Naive B cell (primary cell): ENCODE data around the gene TSPAN5. TPM values are rescaled to one million over a fixed set of nuclear protein-coding genes. Genes with fewer than 3 reads are reported as not detected.
"Not testable (repeated sequence)": the region's sequence is repeated elsewhere in the genome, so short reads cannot be mapped to it uniquely, and the experiment has no call there.

Source experiments
- ATAC-seq, 2 donors: fragments of 150-1000 bp; cut with Tn5 transposase; 2 replicates each; pipeline ENCODE4 v1.10.0; 2021; ENCODE audit warnings: low read depth in 2 of 2, mild to moderate bottlenecking in 2 of 2, moderate library complexity in 2 of 2
- DNase-seq: peaks from one replicate; pipeline ENCODE4 v3.0.0; 2022
- H3K27ac Mint-ChIP-seq, 6 donors: one replicate each; pipeline ENCODE4 v1.8.0; 2020 to 2022; ENCODE audit warnings: mild to moderate bottlenecking in 6 of 6, mixed read lengths in 6 of 6, moderate library complexity in 5 of 6, inconsistent platforms in 2 of 6
- H3K27me3 Mint-ChIP-seq, 3 donors: one replicate each; pipeline ENCODE4 v1.8.0; 2021 to 2022; ENCODE audit warnings: mixed read lengths in 3 of 3, mild to moderate bottlenecking in 1 of 3
- H3K36me3 Mint-ChIP-seq, 2 donors: one replicate each; pipeline ENCODE4 v1.8.0; 2020 to 2022; ENCODE audit warnings: mixed read lengths in 2 of 2, inconsistent platforms in 1 of 2, mild to moderate bottlenecking in 1 of 2
- H3K4me1 Mint-ChIP-seq, 3 donors: one replicate each; pipeline ENCODE4 v1.8.0; 2020 to 2022; ENCODE audit warnings: mixed read lengths in 3 of 3, inconsistent platforms in 1 of 3, mild to moderate bottlenecking in 1 of 3, moderate library complexity in 1 of 3
- H3K4me3 Mint-ChIP-seq, 8 donors: one replicate each; pipeline ENCODE4 v1.8.0; 2020 to 2022; ENCODE audit warnings: mild to moderate bottlenecking in 8 of 8, mixed read lengths in 8 of 8, moderate library complexity in 8 of 8, inconsistent platforms in 2 of 8
- H3K9me3 Mint-ChIP-seq, 7 donors: one replicate each; pipeline ENCODE4 v1.8.0; 2020 to 2022; ENCODE audit warnings: mixed read lengths in 7 of 7, mild to moderate bottlenecking in 5 of 7, inconsistent platforms in 2 of 7, moderate library complexity in 1 of 7
- polyA plus RNA-seq, 6 donors: library from polyadenylated mRNA; unstranded; fragments of 300-500 nt; fragmentation: Illumina TruSeq; gene quantifications; one replicate each; pipeline ENCODE4 v1.2.3, GENCODE V29; 2021; ENCODE audit warnings: low read depth in 6 of 6

The TSPAN5 gene
- polyA plus RNA-seq, 6 donors from 2014 or later, result 3.9 to 10.2 (median 8.8) TPM

DNA sequence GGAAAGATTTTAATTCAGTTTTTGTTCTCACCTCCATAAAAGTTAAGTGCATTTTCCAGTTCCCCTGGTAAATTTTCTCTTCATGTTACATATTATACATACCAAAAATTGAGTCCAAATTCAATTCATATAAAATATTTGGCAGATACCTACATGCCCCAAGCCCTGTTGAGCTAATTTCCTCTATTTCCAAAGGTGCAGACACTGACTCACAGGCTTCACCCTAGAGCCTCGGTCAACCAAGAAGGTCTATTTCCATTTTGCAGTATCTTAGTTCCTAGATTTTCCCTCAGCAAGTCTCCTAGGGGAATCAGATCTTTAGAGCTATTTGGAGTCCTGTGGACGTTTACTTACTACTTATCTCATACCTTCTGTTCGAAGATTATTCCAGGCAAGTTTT lies 174.4 kb downstream of the TSPAN5 start:
- H3K27ac Mint-ChIP-seq, result peak overlapping the region in 3 of 6 donors; percentile 11 to 72 (median 12)
- H3K9me3 Mint-ChIP-seq, result no peaks in the 10 kb centered on the region
- H3K4me3 Mint-ChIP-seq, result no peak overlapping the region
- H3K4me1 Mint-ChIP-seq, result peaks cover 12 to 14% (median 14%) of the 10 kb centered on the region in 3 donors
- H3K36me3 Mint-ChIP-seq, result peaks cover 0 to 7% of the 10 kb centered on the region in 2 donors
- no peak for DNase-seq
- ATAC-seq, result no peak
- H3K27me3 Mint-ChIP-seq, result no peaks in the 10 kb centered on the region

DNA sequence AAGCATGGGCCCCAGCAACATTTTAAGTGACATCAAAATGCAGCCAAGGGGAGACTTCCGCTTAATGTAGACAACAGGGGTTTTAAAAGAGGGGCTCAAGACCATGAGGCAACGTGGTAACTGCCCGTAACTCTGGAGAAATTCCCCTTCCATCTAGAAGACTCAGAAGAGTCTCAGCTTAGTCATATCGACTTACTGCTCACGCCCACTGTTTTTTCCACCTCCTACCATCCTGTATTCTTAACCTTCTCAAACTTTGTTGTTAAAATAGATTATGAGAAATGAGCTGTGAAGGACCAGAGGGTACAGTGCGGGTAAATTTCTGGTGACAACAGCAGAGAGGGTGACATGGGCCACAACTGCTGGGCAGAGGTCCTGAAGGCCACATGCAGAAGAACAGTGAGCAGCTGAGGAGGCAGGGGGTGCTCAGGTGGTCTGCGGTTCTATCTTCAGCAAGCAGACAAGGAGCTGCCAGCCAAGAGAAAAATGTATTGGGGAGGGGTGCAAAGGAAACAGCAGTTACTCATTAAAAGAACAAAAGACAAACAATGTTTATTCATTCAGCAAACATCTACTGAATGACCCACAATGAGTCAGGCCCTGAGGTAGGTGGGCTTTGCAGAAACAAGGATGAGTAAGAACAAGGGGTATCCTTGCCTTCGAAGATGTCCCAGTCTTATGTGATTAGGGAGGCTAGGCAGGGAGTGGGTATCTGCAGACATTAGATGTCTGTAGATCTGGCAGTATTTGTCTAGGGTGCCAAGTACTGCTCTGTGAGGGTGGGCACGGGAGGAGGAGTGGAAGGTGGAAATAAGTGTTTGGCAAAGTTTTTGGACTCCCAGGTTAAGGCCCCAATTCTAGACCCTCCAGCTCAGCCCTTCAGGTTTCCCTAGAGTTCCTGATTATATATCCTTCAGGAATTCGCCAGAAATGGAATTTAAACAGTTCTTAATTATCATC lies 175.3 kb downstream of the TSPAN5 start:
- Mint-ChIP-seq H3K27ac (peak overlapping the region in 5 of 6 donors; percentile 11 to 92 (median 55)), H3K4me3 (no peak overlapping the region), H3K9me3 (no peaks in the 10 kb centered on the region), H3K4me1 (peaks cover 12 to 14% (median 14%) of the 10 kb centered on the region in 3 donors), H3K36me3 (peaks cover 0 to 7% of the 10 kb centered on the region in 2 donors), H3K27me3 (no peaks in the 10 kb centered on the region)
- no peak for DNase-seq
- ATAC-seq, result no peak

DNA sequence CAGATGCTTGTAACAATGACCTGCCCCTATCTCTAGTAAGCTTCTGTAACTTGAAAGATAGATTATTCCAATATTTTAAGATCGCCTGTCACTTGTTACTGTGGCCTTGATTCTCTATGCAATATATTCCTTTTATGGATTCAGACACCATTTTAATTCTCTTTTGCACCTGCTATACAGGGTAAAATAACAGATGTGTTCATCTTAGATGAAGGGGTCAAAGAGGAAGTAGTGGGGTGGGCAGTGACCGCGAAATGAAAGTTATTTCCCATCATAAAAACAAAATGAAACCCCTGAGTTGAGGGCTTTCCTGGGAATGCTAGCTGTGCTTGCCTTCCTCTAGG lies 175.9 kb downstream of the TSPAN5 start:
- ATAC-seq (no peak), DNase-seq (no peak)
- Mint-ChIP-seq H3K27me3 (no peaks in the 10 kb centered on the region), H3K4me1 (peaks cover 12 to 14% (median 14%) of the 10 kb centered on the region in 3 donors), H3K36me3 (peaks cover 0 to 7% of the 10 kb centered on the region in 2 donors), H3K9me3 (no peaks in the 10 kb centered on the region), H3K27ac (peak overlapping the region in 3 of 6 donors; percentile 1 to 55 (median 2)), H3K4me3 (no peak overlapping the region)

DNA sequence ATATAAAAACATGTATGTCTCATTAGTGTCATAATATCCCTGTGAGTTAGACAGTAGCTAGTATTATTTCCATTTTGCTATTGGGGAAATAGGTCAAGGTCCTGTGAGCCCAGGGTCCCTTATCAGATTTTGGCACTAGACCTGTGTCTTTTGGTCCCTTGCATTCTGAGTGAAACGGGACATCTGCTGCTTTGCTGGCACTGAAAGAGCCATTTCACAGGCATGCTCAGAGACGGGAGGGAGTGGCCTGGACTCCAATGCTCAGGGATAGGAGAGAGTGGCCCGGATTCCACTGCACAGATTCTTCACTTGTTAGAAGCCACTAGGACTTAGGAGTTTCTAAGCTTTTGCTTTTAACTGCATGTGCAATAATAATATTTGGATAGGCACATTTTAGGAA lies 177.2 kb downstream of the TSPAN5 start:
- ATAC-seq, result no peak
- Mint-ChIP-seq H3K27me3 (no peaks in the 10 kb centered on the region), H3K9me3 (no peaks in the 10 kb centered on the region), H3K4me3 (peak overlapping the region in 1 of 8 donors; percentile 6), H3K36me3 (peaks cover 0 to 7% of the 10 kb centered on the region in 2 donors), H3K4me1 (peaks cover 11 to 14% (median 12%) of the 10 kb centered on the region in 3 donors), H3K27ac (no peak overlapping the region)
- no peak for DNase-seq

DNA sequence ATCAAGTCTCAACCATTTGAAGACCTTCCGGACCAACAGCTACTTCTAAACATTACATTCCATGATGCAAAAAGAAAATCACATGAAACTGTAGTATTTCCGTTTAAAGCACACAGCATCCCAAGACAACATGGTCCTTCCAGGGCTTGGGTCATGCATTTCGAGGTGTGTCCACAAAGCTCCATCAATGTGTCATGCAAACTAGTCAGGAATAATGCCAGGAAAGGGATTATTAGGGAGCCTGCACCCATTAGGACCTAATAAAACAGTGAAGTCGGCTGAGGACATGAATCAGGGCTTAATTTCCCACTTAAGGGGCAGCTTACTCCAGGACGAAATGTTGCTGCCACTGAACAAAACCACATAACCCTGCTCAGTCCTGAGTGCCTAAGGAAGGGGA lies 177.9 kb downstream of the TSPAN5 start:
- DNase-seq (no peak), ATAC-seq (no peak)
- Mint-ChIP-seq H3K36me3 (peaks cover 0 to 7% of the 10 kb centered on the region in 2 donors), H3K4me3 (no peak overlapping the region), H3K9me3 (no peaks in the 10 kb centered on the region), H3K4me1 (peaks cover 11 to 14% (median 12%) of the 10 kb centered on the region in 3 donors), H3K27me3 (no peaks in the 10 kb centered on the region), H3K27ac (no peak overlapping the region)

DNA sequence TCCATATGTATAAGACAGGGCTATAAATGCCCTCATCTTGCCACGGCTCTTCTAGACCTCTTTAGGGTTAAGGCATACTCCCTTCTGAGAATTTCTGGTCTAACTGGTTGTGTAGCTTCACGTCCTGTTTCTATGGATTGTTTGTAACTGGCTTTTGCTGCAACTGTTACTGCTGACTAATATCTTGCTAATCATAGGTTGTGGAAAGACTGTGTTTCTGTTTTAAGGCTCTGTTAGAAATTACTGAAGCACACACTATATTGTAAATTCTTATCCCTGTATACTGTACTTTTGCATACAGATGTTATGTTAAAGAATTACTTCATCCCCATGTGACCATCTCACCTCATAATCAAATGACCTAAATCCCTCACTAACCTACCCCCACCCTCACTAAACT lies 178.8 kb downstream of the TSPAN5 start:
- DNase-seq, ATAC-seq, H3K9me3 Mint-ChIP-seq, H3K27ac Mint-ChIP-seq, H3K36me3 Mint-ChIP-seq, H3K4me3 Mint-ChIP-seq, H3K27me3 Mint-ChIP-seq: not testable (repeated sequence)
- H3K4me1 Mint-ChIP-seq, result peaks cover 8 to 14% (median 11%) of the 10 kb centered on the region in 3 donors

DNA sequence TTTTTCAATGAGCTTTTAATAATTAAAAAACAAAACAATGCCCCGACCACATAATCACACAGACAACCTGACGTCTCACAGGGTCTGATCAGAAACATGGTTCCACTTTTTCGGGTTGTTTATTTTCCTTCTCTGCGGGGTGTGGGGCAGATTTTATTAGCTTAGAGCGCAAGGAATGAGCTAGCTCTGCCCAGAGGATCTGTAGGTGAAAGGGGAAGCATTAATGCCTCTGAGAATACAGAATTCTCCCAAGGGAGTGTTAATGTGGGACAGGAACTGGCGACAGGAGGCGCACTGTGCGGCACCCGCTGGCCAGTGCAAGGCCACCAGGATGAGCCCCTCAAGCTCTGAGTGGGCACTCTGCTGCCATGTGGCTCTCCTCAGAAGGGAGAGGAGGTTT lies 181.5 kb downstream of the TSPAN5 start:
- ATAC-seq (no peak), DNase-seq (no peak)
- H3K27ac Mint-ChIP-seq, result no peak overlapping the region
- no peaks in the 10 kb centered on the region for H3K9me3 Mint-ChIP-seq
- H3K27me3 Mint-ChIP-seq, result no peaks in the 10 kb centered on the region
- H3K36me3 Mint-ChIP-seq, result peaks cover 0 to 12% of the 10 kb centered on the region in 2 donors
- H3K4me1 Mint-ChIP-seq, result no peaks in the 10 kb centered on the region
- no peak overlapping the region for H3K4me3 Mint-ChIP-seq

DNA sequence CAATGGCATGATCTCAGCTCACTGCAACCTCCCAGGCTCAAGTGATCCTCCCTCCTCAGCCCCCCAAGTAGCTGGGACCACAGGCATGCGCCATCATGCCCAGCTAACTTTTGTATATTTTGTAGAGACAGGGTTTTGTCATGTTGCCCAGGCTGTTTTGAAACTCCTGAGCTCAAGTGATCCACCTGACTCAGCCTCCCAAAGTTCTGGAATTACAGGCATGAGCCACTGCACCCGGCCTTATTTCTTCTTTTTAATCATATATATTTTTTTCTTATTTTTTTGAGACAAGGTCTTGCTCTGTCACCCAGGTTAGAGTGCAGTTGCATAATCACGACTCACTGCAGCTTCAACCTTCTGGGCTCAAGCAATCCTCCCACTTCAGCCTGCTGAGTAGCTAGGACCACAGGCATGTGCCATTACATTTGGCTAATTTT lies 184.0 kb downstream of the TSPAN5 start:
- ATAC-seq (no peak), DNase-seq (no peak)
- H3K4me1 Mint-ChIP-seq, result no peaks in the 10 kb centered on the region
- peaks cover 0 to 16% of the 10 kb centered on the region in 2 donors for H3K36me3 Mint-ChIP-seq
- no peaks in the 10 kb centered on the region for H3K27me3 Mint-ChIP-seq
- no peaks in the 10 kb centered on the region for H3K9me3 Mint-ChIP-seq
- no peak overlapping the region for H3K27ac Mint-ChIP-seq
- H3K4me3 Mint-ChIP-seq, result no peak overlapping the region

DNA sequence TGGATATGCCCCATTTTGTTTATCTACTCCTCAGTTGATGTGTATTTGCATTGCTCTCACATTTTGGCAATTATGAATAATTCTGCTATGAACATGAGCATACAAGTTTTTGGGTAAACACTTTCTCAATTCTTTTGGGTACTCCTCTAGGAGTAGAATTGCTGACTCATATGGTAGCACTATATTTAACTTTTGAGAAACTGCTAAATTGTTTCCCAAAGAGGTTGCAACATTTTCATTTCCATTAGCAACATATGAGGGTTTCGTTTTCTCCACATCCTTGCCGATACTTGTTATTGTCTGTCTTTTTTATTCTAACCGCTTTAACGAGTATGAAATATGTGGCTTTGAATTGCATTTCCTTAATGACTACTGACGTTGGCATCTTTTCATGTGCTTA lies 185.4 kb downstream of the TSPAN5 start:
- DNase-seq (no peak), ATAC-seq (no peak)
- Mint-ChIP-seq H3K4me1 (peaks cover 0 to 3% (median 0%) of the 10 kb centered on the region in 3 donors), H3K4me3 (no peak overlapping the region), H3K36me3 (peaks cover 0 to 16% of the 10 kb centered on the region in 2 donors), H3K9me3 (no peaks in the 10 kb centered on the region), H3K27ac (no peak overlapping the region), H3K27me3 (no peaks in the 10 kb centered on the region)

DNA sequence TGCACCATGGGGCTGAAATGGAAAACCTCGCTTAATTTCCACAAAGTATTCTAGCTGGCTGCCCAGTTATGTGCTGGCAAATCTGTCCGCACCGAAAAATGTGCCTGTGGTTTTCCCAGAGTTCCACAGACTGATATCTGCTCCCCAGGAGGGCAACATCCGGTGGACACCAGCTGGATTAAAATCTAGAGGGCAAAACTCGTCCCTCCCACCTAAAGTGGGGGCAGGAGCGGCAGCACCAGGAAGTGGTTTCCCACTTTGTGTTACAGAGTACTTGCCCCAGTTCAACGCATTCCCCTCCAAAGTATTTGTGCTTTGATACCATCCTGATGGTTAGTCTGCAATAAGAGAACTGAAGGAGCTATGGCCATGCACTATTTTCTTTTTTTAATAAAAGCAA lies 187.6 kb downstream of the TSPAN5 start:
- no peak for ATAC-seq

DNA sequence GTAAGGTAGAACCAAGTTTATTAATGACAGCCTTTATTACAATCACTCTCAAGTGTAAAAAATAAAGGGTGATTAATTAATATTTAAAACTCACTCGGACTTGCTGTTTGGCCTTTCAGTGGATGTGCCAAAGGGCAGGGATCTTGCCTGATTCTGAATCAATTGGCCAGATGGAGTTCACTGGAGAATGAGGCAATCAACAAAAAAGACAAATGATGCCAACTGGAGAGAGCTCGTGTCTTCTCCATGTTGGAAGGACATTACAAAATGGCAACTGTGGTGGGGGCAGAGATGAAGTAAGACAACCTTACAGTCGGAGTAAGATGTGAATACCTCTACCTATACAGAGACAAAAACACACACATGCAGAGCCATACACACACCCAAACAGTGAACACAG lies 188.0 kb downstream of the TSPAN5 start:
- no peaks in the 10 kb centered on the region for H3K9me3 Mint-ChIP-seq
- DNase-seq (no peak), ATAC-seq (no peak)
- H3K4me1 Mint-ChIP-seq, result peaks cover 7 to 12% (median 10%) of the 10 kb centered on the region in 3 donors
- H3K4me3 Mint-ChIP-seq, result no peak overlapping the region
- peaks cover 0 to 15% of the 10 kb centered on the region in 2 donors for H3K36me3 Mint-ChIP-seq
- no peaks in the 10 kb centered on the region for H3K27me3 Mint-ChIP-seq
- peak overlapping the region in 1 of 6 donors; percentile 66 for H3K27ac Mint-ChIP-seq

More for the DNA sequence above, 187.6 kb downstream of the TSPAN5 start:
- Mint-ChIP-seq H3K36me3 (peaks cover 0 to 16% of the 10 kb centered on the region in 2 donors), H3K4me1 (peaks cover 7 to 10% (median 10%) of the 10 kb centered on the region in 3 donors), H3K4me3 (no peak overlapping the region), H3K27ac (peak overlapping the region in 2 of 6 donors; percentile 66 to 71), H3K27me3 (no peaks in the 10 kb centered on the region), H3K9me3 (no peaks in the 10 kb centered on the region)
- DNase-seq, result no peak

DNA sequence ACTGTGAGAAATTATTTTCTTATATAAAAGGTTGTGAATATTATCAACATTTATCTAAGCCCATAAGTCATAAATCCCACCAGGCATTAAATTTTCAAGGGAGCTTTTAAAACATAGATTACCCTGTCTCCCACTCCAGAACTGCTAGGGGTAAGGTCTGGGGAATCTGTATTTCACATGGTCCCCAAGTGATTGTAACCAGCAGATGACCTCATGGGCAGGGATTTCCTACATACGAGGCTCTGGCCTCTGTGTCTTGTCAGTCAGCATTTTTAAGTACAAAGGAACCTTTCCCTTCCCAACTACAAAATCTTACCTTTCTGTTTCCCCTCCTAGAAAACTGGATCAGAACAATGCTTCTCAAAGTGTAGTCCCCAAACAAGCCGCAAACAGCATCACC lies 188.6 kb downstream of the TSPAN5 start:
- H3K9me3 Mint-ChIP-seq, result no peaks in the 10 kb centered on the region
- ATAC-seq, result no peak
- H3K36me3 Mint-ChIP-seq, result peaks cover 0 to 9% of the 10 kb centered on the region in 2 donors
- H3K4me1 Mint-ChIP-seq, result peaks cover 7 to 15% (median 10%) of the 10 kb centered on the region in 3 donors
- no peak overlapping the region for H3K4me3 Mint-ChIP-seq
- H3K27ac Mint-ChIP-seq, result no peak overlapping the region
- DNase-seq, result no peak
- H3K27me3 Mint-ChIP-seq, result no peaks in the 10 kb centered on the region

DNA sequence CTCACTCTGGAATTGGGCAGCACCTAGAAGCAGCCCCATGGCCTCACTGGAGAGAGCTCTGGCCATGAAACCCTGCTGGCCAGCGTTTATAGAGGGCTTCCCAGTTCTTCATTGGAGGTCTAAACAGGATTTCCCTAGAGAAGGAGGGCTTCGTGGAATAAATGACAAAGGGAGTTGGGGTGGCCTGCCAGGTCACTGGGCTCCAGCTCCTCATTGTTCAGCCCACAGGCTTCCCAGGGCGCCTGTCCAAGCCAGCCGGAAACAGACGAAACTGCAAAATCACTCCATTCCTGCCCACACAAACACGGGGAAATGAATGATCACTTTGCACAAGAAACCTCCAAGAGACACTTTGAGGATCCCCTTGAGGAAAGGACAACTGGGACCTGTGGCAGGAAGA lies 189.7 kb downstream of the TSPAN5 start:
- Mint-ChIP-seq H3K27ac (peak overlapping the region in 2 of 6 donors; percentile 12 to 75), H3K4me3 (peak overlapping the region in 1 of 8 donors; percentile 15), H3K4me1 (peaks cover 7 to 15% (median 10%) of the 10 kb centered on the region in 3 donors), H3K9me3 (no peaks in the 10 kb centered on the region), H3K36me3 (peaks cover 0 to 9% of the 10 kb centered on the region in 2 donors), H3K27me3 (no peaks in the 10 kb centered on the region)
- no peak for DNase-seq
- no peak for ATAC-seq

DNA sequence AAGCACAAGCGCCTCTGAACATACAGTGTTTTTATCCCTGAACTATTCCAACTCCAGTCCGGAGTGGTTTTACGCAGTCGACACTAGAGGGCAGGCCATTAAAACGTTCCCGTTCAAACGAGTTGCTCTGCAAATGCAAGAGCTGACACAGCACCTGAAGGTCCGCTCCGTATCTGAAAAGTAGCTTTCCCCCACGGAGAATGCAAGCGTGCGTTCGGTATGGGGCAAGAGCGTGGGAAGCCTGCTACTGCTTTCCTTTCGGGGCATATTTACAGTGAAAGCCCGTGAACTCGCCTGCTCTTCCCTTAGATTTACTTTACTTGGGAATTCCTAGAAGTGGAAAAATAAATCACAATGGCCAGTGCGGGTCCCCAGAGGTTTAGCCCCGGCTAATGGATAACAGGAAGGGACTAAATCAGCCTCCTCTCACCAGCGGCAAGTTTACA lies 190.8 kb downstream of the TSPAN5 start:
- no peaks in the 10 kb centered on the region for H3K9me3 Mint-ChIP-seq

More for the DNA sequence above, 190.8 kb downstream of the TSPAN5 start:
- Mint-ChIP-seq H3K4me1 (peaks cover 7 to 15% (median 10%) of the 10 kb centered on the region in 3 donors), H3K4me3 (peak overlapping the region; percentile 23 to 91 (median 83)), H3K27me3 (no peaks in the 10 kb centered on the region), H3K36me3 (peaks cover 0 to 9% of the 10 kb centered on the region in 2 donors), H3K27ac (peak overlapping the region in 2 of 6 donors; percentile 40 to 67)
- peak; percentile 57 for DNase-seq
- peak; percentile 88 to 93 for ATAC-seq
